Activated CD8-positive, alpha-beta memory T cell treated with anti-CD3 and anti-CD28 coated beads for 36 hours (primary cell): ENCODE results near the gene EDARADD. TPM values are rescaled to one million over a fixed set of nuclear protein-coding genes. Genes with fewer than 3 reads are reported as not detected.
"Not testable (repeated sequence)": the region's sequence is repeated elsewhere in the genome, so short reads cannot be mapped to it uniquely, and the experiment has no call there.

Source experiments
- CTCF ChIA-PET: fragments of 350-600 bp; sonication (Branson Sonifier 250); formaldehyde crosslinking; loops from one replicate; lab custom pipeline; 2021; ENCODE audit warnings: antibody characterized with exemption; lab: Charles Lee
- POLR2A ChIA-PET: fragments of 350-600 bp; sonication (Branson Sonifier 250); formaldehyde crosslinking; loops from one replicate; lab custom pipeline; 2021; ENCODE audit warnings: antibody characterized with exemption; lab: Charles Lee
- total RNA-seq, 2 experiments: library from RNA; stranded (reverse); gene quantifications; one replicate each; pipeline ENCODE4 v1.2.3, GENCODE V29; 2021

EDARADD gene
- 10 to 100 TPM; 15.7 to 16.3 TPM for total RNA-seq

- CTCF ChIA-PET: no interaction called here
- POLR2A ChIA-PET: interaction anchor here (0.7 to 1.3 kb wide), 3 partner anchors 34 to 250 kb away, joined by 3 to 4 read pairs (median 4); no protein-coding TSS in a partner anchor
Measured at GRCh38 chr1:236393681-236394481, at the start of gene EDARADD. TSS of gene EDARADD (plus strand) at chr1:236394286. CDS start at chr1:236394445, 159 bp downstream.

- CTCF ChIA-PET: no interaction called here
- POLR2A ChIA-PET: no interaction called here
Measured at GRCh38 chr1:236345728-236346127, 48.4 kb upstream of the EDARADD start.

GRCh38 chr1:236348071-236348470 is 46.0 kb upstream of the EDARADD start:
- ChIA-PET POLR2A (no interaction called here), CTCF (no interaction called here)

- POLR2A ChIA-PET: no interaction called here
- CTCF ChIA-PET: no interaction called here
Measured at GRCh38 chr1:236350308-236350707, 43.8 kb upstream of the EDARADD start.

GRCh38 chr1:236351875-236352573 is 42.1 kb upstream of the EDARADD start:
- ChIA-PET POLR2A (no interaction called here), CTCF (no interaction called here)

- POLR2A ChIA-PET: not testable (repeated sequence)
- CTCF ChIA-PET: interaction anchor here (0.7 kb wide), 1 partner anchor 754 kb away, joined by 3 read pairs; no protein-coding TSS in a partner anchor
Measured at GRCh38 chr1:236352747-236353146, 41.3 kb upstream of the EDARADD start.

- CTCF ChIA-PET: no interaction called here
Measured at GRCh38 chr1:236353813-236354212, 40.3 kb upstream of the EDARADD start.

GRCh38 chr1:236354330-236355147 is 39.5 kb upstream of the EDARADD start:
- CTCF ChIA-PET: interaction anchor here (0.6 kb wide), 1 partner anchor 680 kb away, joined by 3 read pairs; no protein-coding TSS in a partner anchor
- POLR2A ChIA-PET: no interaction called here

More at GRCh38 chr1:236353813-236354212, 40.3 kb upstream of the EDARADD start:
- POLR2A ChIA-PET: no interaction called here

- CTCF ChIA-PET: no interaction called here
- POLR2A ChIA-PET: no interaction called here
Measured at GRCh38 chr1:236356141-236356540, 37.9 kb upstream of the EDARADD start.

- ChIA-PET POLR2A (no interaction called here), CTCF (no interaction called here)
Measured at GRCh38 chr1:236361909-236362590, 32.0 kb upstream of the EDARADD start.

- ChIA-PET CTCF (no interaction called here), POLR2A (no interaction called here)
Measured at GRCh38 chr1:236363237-236363636, 30.8 kb upstream of the EDARADD start.

GRCh38 chr1:236365999-236366570 is 28.0 kb upstream of the EDARADD start:
- POLR2A ChIA-PET: no interaction called here
- CTCF ChIA-PET: no interaction called here

GRCh38 chr1:236366681-236367080 is 27.4 kb upstream of the EDARADD start:
- CTCF ChIA-PET: not testable (repeated sequence)

GRCh38 chr1:236370420-236370819 is 23.7 kb upstream of the EDARADD start:
- ChIA-PET POLR2A (interaction anchor here (0.6 kb wide), 1 partner anchor 27 kb away, joined by 3 read pairs; no protein-coding TSS in a partner anchor), CTCF (no interaction called here)

More at GRCh38 chr1:236366681-236367080, 27.4 kb upstream of the EDARADD start:
- POLR2A ChIA-PET: not testable (repeated sequence)

- POLR2A ChIA-PET: interaction anchor here (0.6 kb wide), 1 partner anchor 26 kb away, joined by 3 read pairs; no protein-coding TSS in a partner anchor
- CTCF ChIA-PET: no interaction called here
Measured at GRCh38 chr1:236371083-236371482, 23.0 kb upstream of the EDARADD start.

- ChIA-PET POLR2A (interaction anchor here (0.6 kb wide), 1 partner anchor 117 kb away, joined by 3 read pairs; no protein-coding TSS in a partner anchor), CTCF (no interaction called here)
Measured at GRCh38 chr1:236377832-236378535, 16.1 kb upstream of the EDARADD start.

GRCh38 chr1:236381565-236382158 is 12.4 kb upstream of the EDARADD start:
- CTCF ChIA-PET: interaction anchor here (0.5 to 1.4 kb wide), 2 partner anchors 14 to 51 kb away, joined by 3 to 4 read pairs; no protein-coding TSS in a partner anchor
- POLR2A ChIA-PET: no interaction called here
